HepG2 (cell line): ENCODE data around the gene IER2. TPM values are rescaled to one million over a fixed set of nuclear protein-coding genes. Genes with fewer than 3 reads are reported as not detected.

ENCODE experiments used
- MAX ChIP-seq: IDR thresholded peaks from 2 replicates; pipeline ENCODE4 v1.6.1; 2012; ENCODE audit warnings: inconsistent platforms
- MED8 ChIP-seq: sonication (generic); formaldehyde crosslinking; IDR thresholded peaks from 2 replicates; pipeline ENCODE4 v1.8.1; 2023; ENCODE audit warnings: mild to moderate bottlenecking, missing genetic modification reagents; ENCODE audit not compliant: insufficient replicate concordance
- MNT ChIP-seq: fragments of 450-650 bp; IDR thresholded peaks from 2 replicates; pipeline ENCODE4 v1.6.1; 2016
- NBN ChIP-seq: fragments of 450-650 bp; conservative IDR thresholded peaks from 2 replicates; pipeline ENCODE4 v1.6.1; 2017
- NCOA5 ChIP-seq: sonication (generic); formaldehyde crosslinking; IDR thresholded peaks from 2 replicates; pipeline ENCODE4 v1.4.0; 2020; ENCODE audit warnings: missing genetic modification reagents
- NR1H2 ChIP-seq: sonication (generic); formaldehyde crosslinking; IDR thresholded peaks from 2 replicates; pipeline ENCODE4 v1.8.1; 2022; ENCODE audit warnings: low read depth, missing genetic modification reagents, borderline replicate concordance
- SCMH1 ChIP-seq: sonication (generic); formaldehyde crosslinking; IDR thresholded peaks from 2 replicates; pipeline ENCODE4 v1.9.0; 2021; ENCODE audit warnings: missing genetic modification reagents, mild to moderate bottlenecking, borderline replicate concordance
- SP140L ChIP-seq: sonication (generic); formaldehyde crosslinking; IDR thresholded peaks from 2 replicates; pipeline ENCODE4 v1.4.0; 2020; ENCODE audit warnings: missing genetic modification reagents, borderline replicate concordance
- TRAFD1 ChIP-seq: sonication (generic); formaldehyde crosslinking; IDR thresholded peaks from 2 replicates; pipeline ENCODE4 v1.5.1; 2020; ENCODE audit warnings: missing genetic modification reagents, mild to moderate bottlenecking, borderline replicate concordance
- ZBTB25 ChIP-seq: IDR thresholded peaks from 2 replicates; pipeline ENCODE4 v1.6.1; 2018; ENCODE audit warnings: missing genetic modification reagents
- ZC3H13 ChIP-seq: sonication (generic); formaldehyde crosslinking; IDR thresholded peaks from 2 replicates; pipeline ENCODE4 v1.8.1; 2023; ENCODE audit warnings: mild to moderate bottlenecking, missing genetic modification reagents, moderate library complexity
- ZKSCAN8 ChIP-seq: IDR thresholded peaks from 2 replicates; pipeline ENCODE4 v1.6.1; 2016; ENCODE audit warnings: borderline replicate concordance, missing genetic modification reagents, missing compliant biosample characterization
- ZNF232 ChIP-seq: sonication (generic); formaldehyde crosslinking; IDR thresholded peaks from 2 replicates; pipeline ENCODE4 v1.4.0; 2020; ENCODE audit warnings: missing genetic modification reagents, borderline replicate concordance
- ZNF329 ChIP-seq: sonication (generic); formaldehyde crosslinking; IDR thresholded peaks from 2 replicates; pipeline ENCODE4 v1.9.0; 2021; ENCODE audit warnings: low read depth, mild to moderate bottlenecking, missing genetic modification reagents
- ZNF367 ChIP-seq: sonication (generic); formaldehyde crosslinking; IDR thresholded peaks from 2 replicates; pipeline ENCODE4 v1.4.0; 2020; ENCODE audit warnings: missing genetic modification reagents, borderline replicate concordance
- ZNF552 ChIP-seq: sonication (generic); formaldehyde crosslinking; IDR thresholded peaks from 2 replicates; pipeline ENCODE4 v1.9.0; 2022; ENCODE audit warnings: missing genetic modification reagents, mild to moderate bottlenecking, borderline replicate concordance
- polyA plus RNA-seq, 8 experiments: library from polyadenylated mRNA; depleted of rRNA in 3 of 8; stranded (reverse) in 7 of 8; unstranded in 1 of 8; fragments of >200 nt; fragmentation: Illumina TruSeq in 4 of 8; extraction: Trizol in 4 of 8; gene quantifications; 2 replicates each; pipeline versions ENCODE4 v1.2.1 to v1.2.3, GENCODE V29; 2011 to 2016; ENCODE audit warnings: low read depth in 4 of 8, missing spikeins in 1 of 8, mixed read lengths in 1 of 8; ENCODE audit not compliant: insufficient read depth in 1 of 8
- total RNA-seq, 5 experiments: library from RNA; depleted of rRNA; stranded (reverse); fragments of >200 nt; fragmentation: Illumina TruSeq; extraction: Trizol; gene quantifications; 2 replicates each; pipeline ENCODE4 v1.2.3, GENCODE V29; 2016; ENCODE audit warnings: low read depth in 1 of 5
- TF ChIP-seq, protein P1 (sequence below): sonication (generic); formaldehyde crosslinking; IDR thresholded peaks from 2 replicates; pipeline ENCODE4 v1.5.0; 2020; ENCODE audit warnings: mild to moderate bottlenecking, missing genetic modification reagents, borderline replicate concordance
- TF ChIP-seq, protein P2 (sequence below): sonication (generic); formaldehyde crosslinking; conservative IDR thresholded peaks from 2 replicates; pipeline ENCODE4 v1.4.0; 2020; ENCODE audit warnings: missing genetic modification reagents

IER2 gene
- total and polyA plus RNA-seq, 2 of the 13 experiments (the other 11 are each of a cell fraction or from before 2014, with no cell fraction given) = 10.1 to 14.3 TPM

DNA sequence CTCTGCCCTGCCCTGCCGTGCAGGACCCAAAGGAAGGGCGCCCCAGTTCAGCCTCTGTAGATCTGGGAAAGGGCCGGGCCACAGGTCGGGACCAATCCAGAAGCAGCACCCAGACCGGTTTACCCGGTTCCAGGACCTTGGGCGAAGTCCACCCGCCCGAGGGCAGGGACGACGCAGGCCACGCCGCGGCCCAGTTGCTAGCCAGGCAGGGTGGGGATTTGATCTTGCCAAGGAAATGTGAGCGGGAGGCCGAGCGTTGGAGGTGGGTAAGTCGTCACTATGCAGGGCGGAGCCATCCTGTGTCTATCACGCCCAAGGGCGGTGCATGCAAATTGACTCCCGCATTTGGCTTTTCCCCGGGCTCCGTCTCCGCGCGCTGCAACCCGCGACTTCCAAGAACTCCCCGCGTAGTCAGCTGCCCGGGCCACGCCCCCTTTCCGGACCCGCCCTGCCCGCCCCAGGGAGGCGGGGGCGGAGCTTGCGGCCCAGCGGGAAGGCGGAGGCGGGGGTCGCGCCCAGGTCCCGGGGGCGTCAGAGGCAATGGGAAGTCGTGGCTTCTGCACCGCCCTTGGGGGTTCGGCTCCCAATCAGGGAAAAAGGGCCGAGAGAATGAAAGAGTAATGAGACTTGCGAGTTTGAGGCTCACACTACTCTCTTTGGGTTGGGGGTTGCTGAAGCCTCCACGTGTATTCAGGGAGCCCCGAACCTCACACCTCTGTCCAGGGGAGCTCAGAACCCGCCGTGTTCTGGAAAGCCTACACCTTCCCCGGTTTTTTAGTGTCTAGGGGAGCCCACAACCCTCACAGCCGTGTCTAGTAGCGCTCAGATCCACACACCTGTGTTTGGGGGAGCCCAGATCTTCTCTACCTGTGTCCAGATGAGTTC, 12.8 kb downstream of the IER2 start (continued):
- TF ChIP-seq ZNF232 (CRISPR knock-in tag) = no peak
- no peak for TF ChIP-seq SP140L (CRISPR knock-in tag)
- TF ChIP-seq ZNF367 = no peak
- TF ChIP-seq MNT = peak; percentile 34; the same call in 1 of the 2 replicates
- TF ChIP-seq ZNF329 (CRISPR knock-in tag) = 0 out of 2 replicates have a peak, but pooled peaks have one; percentile 32
- TF ChIP-seq NCOA5 = no peak
- no peak for TF ChIP-seq NBN
- TF ChIP-seq, protein P1, sequence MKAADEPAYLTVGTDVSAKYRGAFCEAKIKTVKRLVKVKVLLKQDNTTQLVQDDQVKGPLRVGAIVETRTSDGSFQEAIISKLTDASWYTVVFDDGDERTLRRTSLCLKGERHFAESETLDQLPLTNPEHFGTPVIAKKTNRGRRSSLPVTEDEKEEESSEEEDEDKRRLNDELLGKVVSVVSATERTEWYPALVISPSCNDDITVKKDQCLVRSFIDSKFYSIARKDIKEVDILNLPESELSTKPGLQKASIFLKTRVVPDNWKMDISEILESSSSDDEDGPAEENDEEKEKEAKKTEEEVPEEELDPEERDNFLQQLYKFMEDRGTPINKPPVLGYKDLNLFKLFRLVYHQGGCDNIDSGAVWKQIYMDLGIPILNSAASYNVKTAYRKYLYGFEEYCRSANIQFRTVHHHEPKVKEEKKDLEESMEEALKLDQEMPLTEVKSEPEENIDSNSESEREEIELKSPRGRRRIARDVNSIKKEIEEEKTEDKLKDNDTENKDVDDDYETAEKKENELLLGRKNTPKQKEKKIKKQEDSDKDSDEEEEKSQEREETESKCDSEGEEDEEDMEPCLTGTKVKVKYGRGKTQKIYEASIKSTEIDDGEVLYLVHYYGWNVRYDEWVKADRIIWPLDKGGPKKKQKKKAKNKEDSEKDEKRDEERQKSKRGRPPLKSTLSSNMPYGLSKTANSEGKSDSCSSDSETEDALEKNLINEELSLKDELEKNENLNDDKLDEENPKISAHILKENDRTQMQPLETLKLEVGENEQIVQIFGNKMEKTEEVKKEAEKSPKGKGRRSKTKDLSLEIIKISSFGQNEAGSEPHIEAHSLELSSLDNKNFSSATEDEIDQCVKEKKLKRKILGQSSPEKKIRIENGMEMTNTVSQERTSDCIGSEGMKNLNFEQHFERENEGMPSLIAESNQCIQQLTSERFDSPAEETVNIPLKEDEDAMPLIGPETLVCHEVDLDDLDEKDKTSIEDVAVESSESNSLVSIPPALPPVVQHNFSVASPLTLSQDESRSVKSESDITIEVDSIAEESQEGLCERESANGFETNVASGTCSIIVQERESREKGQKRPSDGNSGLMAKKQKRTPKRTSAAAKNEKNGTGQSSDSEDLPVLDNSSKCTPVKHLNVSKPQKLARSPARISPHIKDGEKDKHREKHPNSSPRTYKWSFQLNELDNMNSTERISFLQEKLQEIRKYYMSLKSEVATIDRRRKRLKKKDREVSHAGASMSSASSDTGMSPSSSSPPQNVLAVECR (CRISPR knock-in tag) = peak; percentile 80; the same call in 1 of the 2 replicates
- TF ChIP-seq NR1H2 (CRISPR knock-in tag) = no peak
- peak; percentile 82 for TF ChIP-seq MED8
- TF ChIP-seq ZKSCAN8 (CRISPR knock-in tag) = peak; percentile 88; the same call in 1 of the 2 replicates
- TF ChIP-seq ZNF552 = no peak
- TF ChIP-seq, protein P2, sequence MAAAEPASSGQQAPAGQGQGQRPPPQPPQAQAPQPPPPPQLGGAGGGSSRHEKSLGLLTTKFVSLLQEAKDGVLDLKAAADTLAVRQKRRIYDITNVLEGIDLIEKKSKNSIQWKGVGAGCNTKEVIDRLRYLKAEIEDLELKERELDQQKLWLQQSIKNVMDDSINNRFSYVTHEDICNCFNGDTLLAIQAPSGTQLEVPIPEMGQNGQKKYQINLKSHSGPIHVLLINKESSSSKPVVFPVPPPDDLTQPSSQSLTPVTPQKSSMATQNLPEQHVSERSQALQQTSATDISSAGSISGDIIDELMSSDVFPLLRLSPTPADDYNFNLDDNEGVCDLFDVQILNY (CRISPR knock-in tag) = peak; percentile 40; the same call in 1 of the 2 replicates
- TF ChIP-seq SCMH1 = no peak
- TF ChIP-seq TRAFD1 = no peak
- TF ChIP-seq ZC3H13 = peak; percentile 54; the same call in 1 of the 2 replicates
- peak; percentile 65 for TF ChIP-seq MAX
- TF ChIP-seq ZBTB25 (CRISPR knock-in tag) = peak; percentile 68; the same call in 1 of the 2 replicates
